ENCODE results near the gene RNF5. TPM values are rescaled to one million over a fixed set of nuclear protein-coding genes. Genes with fewer than 3 reads are reported as not detected.

RNF5 gene
- total RNA-seq: 66.6 and 79.9 TPM in 2 replicates

GRCh38 chr6:32177788-32178546 is at the start of gene RNF5:
Gene RNF5, plus strand, starts transcription at chr6:32178405. Its CDS starts 107 bp downstream, at chr6:32178512.
- H3K4me3 ChIP-seq (ENCODE audit: low read depth, low read length): peak within 1 kb of the TSS; percentile 99
- DNase-seq (ENCODE audit: low read depth): peak; percentile 100
- no peak for TF ChIP-seq CTCF (conservative IDR thresholded peaks at IDR 0.05; ENCODE audit: low read depth, low read length)

GRCh38 chr6:32128751-32129296 is 49.4 kb upstream of the RNF5 start:
- DNase-seq (ENCODE audit: low read depth): no peak
- no peak for TF ChIP-seq CTCF (conservative IDR thresholded peaks at IDR 0.05; ENCODE audit: low read depth, low read length)
- H3K4me3 ChIP-seq (ENCODE audit: low read depth, low read length): peak overlapping the region; percentile 57

- no peak for DNase-seq (ENCODE audit: low read depth)
- TF ChIP-seq CTCF (conservative IDR thresholded peaks at IDR 0.05; ENCODE audit: low read depth, low read length): no peak
- peak overlapping the region; percentile 57 for H3K4me3 ChIP-seq (ENCODE audit: low read depth, low read length)
These were observed 48.7 kb upstream of the RNF5 start for GRCh38 chr6:32129297-32130088.

GRCh38 chr6:32131439-32131948 is 46.7 kb upstream of the RNF5 start:
- no peak for TF ChIP-seq CTCF (conservative IDR thresholded peaks at IDR 0.05; ENCODE audit: low read depth, low read length)
- H3K4me3 ChIP-seq (ENCODE audit: low read depth, low read length): no peak overlapping the region
- no peak for DNase-seq (ENCODE audit: low read depth)

GRCh38 chr6:32132110-32132509 is 46.1 kb upstream of the RNF5 start:
- no peak overlapping the region for H3K4me3 ChIP-seq (ENCODE audit: low read depth, low read length)
- no peak for DNase-seq (ENCODE audit: low read depth)
- no peak for TF ChIP-seq CTCF (conservative IDR thresholded peaks at IDR 0.05; ENCODE audit: low read depth, low read length)

- no peak for DNase-seq (ENCODE audit: low read depth)
- no peak for TF ChIP-seq CTCF (conservative IDR thresholded peaks at IDR 0.05; ENCODE audit: low read depth, low read length)
These were observed 44.4 kb upstream of the RNF5 start for GRCh38 chr6:32133786-32134185.

More at GRCh38 chr6:32133786-32134185, 44.4 kb upstream of the RNF5 start:
- no peak overlapping the region for H3K4me3 ChIP-seq (ENCODE audit: low read depth, low read length)
